Neural progenitor cell (in vitro differentiated cells): ENCODE data around the gene INCA1.

Experiments used
- CTCF ChIP-seq: fragments of 200-600 bp; sonication (generic); IDR thresholded peaks from 2 replicates; pipeline ENCODE4 v1.5.1; 2017; ENCODE audit warnings: antibody characterized with exemption, mild to moderate bottlenecking
- EZH2 ChIP-seq: fragments of 200-600 bp; sonication (generic); IDR thresholded peaks from 2 replicates; pipeline ENCODE4 v1.6.1; 2017; ENCODE audit warnings: antibody characterized with exemption, mild to moderate bottlenecking, moderate library complexity

- no peak for TF ChIP-seq CTCF
- no peak for TF ChIP-seq EZH2
Observed at GRCh38 chr17:4946312-4946976, 50.9 kb downstream of the INCA1 start.
